Prostate gland (tissue), 2 donors: ENCODE results near the gene SNX32. TPM values are rescaled to one million over a fixed set of nuclear protein-coding genes. Genes with fewer than 3 reads are reported as not detected.
A peak's percentile ranks its signal among the peaks of the same experiment; 100 is the strongest.
"Not testable (repeated sequence)": the region's sequence is repeated elsewhere in the genome, so short reads cannot be mapped to it uniquely, and the experiment has no call there.

Experiments used
- DNase-seq: peaks from one replicate; pipeline ENCODE4 v3.0.0-alpha.2; 2019; ENCODE audit warnings: low spot score
- H3K27ac ChIP-seq, 2 donors: fragments of 200-600 bp; sonication (generic); 2 replicates each; pipeline ENCODE4 v1.5.1; 2017 to 2019
- H3K27me3 ChIP-seq: fragments of 200-600 bp; sonication (generic); replicated peaks from 2 replicates; pipeline ENCODE4 v1.5.1; 2019; ENCODE audit not compliant: insufficient read depth
- H3K36me3 ChIP-seq, 2 donors: fragments of 200-600 bp; sonication (generic); 1 replicate in 1 of 2; 2 replicates in 1 of 2; pipeline versions ENCODE4 v1.5.1 to v1.8.1; 2017 to 2019
- H3K4me1 ChIP-seq: fragments of 200-600 bp; sonication (generic); replicated peaks from 2 replicates; pipeline ENCODE4 v1.5.1; 2019
- H3K4me3 ChIP-seq, 2 donors: fragments of 200-600 bp; sonication (generic); 2 replicates each; pipeline ENCODE4 v1.5.1; 2017 to 2019
- H3K9me3 ChIP-seq: fragments of 200-600 bp; sonication (generic); 2 replicates; pipeline ENCODE4 v1.5.1; 2017
- CTCF ChIP-seq, 4 experiments: fragments of 200-600 bp in 2 of 4; fragments of 450-650 bp in 2 of 4; sonication (generic) in 2 of 4; IDR thresholded peaks; 1 replicate in 3 of 4; 2 replicates in 1 of 4; pipeline ENCODE4 v1.5.1; 2016 to 2019; ENCODE audit warnings: antibody characterized with exemption in 4 of 4, mild to moderate bottlenecking in 2 of 4, moderate library complexity in 2 of 4
- POLR2A ChIP-seq: fragments of 450-650 bp; IDR thresholded peaks from one replicate; pipeline ENCODE4 v1.6.1; 2016; ENCODE audit warnings: antibody characterized with exemption, mild to moderate bottlenecking
- POLR2AphosphoS5 ChIP-seq: sonication (generic); formaldehyde crosslinking; IDR thresholded peaks from one replicate; pipeline ENCODE4 v1.6.1; 2017; ENCODE audit warnings: antibody characterized with exemption
- WGBS: methylation state at CpG from one replicate; pipeline ENCODE4 v1.1.5; 2018; 5-methylcytosine and 5-hydroxymethylcytosine counted together
- intact Hi-C: fragments of 100-400 bp; cut with DNase I; formaldehyde crosslinking; loops from one replicate; pipeline ENCODE4 v1.14.2; 2022
- total RNA-seq, 2 donors: library from RNA; depleted of rRNA; stranded (reverse); fragments of >200 nt; gene quantifications; one replicate each; pipeline ENCODE4 v1.1.0, GENCODE V29; 2016

Gene SNX32
- total RNA-seq, 2 donors from 2014 or later: 0.91 TPM; not detected in 1

GRCh38 chr11:65829459-65829858 lies 4.3 kb upstream of the SNX32 start:
- TF ChIP-seq POLR2AphosphoS5: no peak
- TF ChIP-seq POLR2A: no peak
- no peak for TF ChIP-seq CTCF (IDR thresholded peaks at IDR 0.05)
- no peaks in the 10 kb centered on the region for H3K9me3 ChIP-seq
- DNase-seq: no peak
- 51% methylated on average over 4 of the region's 4 CpGs for WGBS
- no peaks in the 10 kb centered on the region for H3K36me3 ChIP-seq
- no peaks in the 10 kb centered on the region for H3K4me1 ChIP-seq
- no peaks in the 10 kb centered on the region for H3K27me3 ChIP-seq
- H3K4me3 ChIP-seq: no peak overlapping the region
- H3K27ac ChIP-seq: no peak overlapping the region
- intact Hi-C loops: no loop called here

DNA sequence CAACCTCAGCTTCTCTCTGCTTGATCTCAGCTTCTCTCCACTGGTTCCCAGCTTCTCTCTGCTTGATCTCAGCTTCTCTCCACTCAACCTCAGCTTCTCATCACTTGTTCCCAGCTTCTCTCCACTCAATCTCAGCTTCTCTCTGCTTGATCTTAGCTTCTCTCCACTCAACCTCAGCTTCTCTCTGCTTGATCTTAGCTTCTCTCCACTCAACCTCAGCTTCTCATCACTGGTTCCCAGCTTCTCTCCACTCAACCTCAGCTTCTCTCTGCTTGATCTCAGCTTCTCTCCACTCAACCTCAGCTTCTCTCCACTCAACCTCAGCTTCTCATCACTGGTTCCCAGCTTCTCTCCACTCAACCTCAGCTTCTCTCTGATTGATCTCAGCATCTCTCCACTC lies 1.5 kb upstream of the SNX32 start:
- H3K4me3 ChIP-seq, H3K36me3 ChIP-seq, H3K27me3 ChIP-seq, H3K9me3 ChIP-seq, H3K27ac ChIP-seq, DNase-seq, H3K4me1 ChIP-seq: not testable (repeated sequence)
- intact Hi-C loops: loop anchor here (5.0 kb wide), 1 partner anchor 125 kb away; no protein-coding TSS in a partner anchor

DNA sequence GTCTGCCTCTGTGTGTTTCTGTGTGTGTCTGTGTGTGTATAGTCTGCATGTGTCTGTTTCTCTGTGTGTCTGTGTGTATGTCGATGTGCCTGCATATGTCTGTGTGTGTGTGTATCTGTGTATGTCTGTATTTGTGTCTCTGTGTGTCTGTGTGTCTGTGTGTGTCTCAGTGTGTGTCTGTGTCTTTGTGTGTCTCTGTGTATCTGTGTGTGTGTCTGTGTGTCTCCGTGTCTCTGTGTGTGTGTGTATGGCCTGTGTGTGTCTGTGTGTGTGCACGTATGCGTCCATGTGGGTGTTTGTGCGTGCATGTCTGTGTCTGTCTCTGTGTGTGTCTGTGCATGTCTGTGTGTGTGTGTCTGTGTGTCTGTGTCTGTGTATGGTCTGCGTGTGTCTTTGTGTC lies 439 bp downstream of the SNX32 start:
- Histone ChIP-seq H3K9me3 (no peaks in the 10 kb centered on the region), H3K4me3 (peak overlapping the region; percentile 43 to 49), H3K27ac (no peak overlapping the region), H3K36me3 (no peaks in the 10 kb centered on the region), H3K4me1 (no peaks in the 10 kb centered on the region), H3K27me3 (no peaks in the 10 kb centered on the region)
- WGBS: 52% methylated on average over 6 of the region's 6 CpGs
- no peak for TF ChIP-seq POLR2AphosphoS5
- no peak for TF ChIP-seq POLR2A
- TF ChIP-seq CTCF (IDR thresholded peaks at IDR 0.05): no peak
- intact Hi-C loops: loop anchor here (5.0 kb wide), 1 partner anchor 127 kb away; no protein-coding TSS in a partner anchor
- no peak for DNase-seq

DNA sequence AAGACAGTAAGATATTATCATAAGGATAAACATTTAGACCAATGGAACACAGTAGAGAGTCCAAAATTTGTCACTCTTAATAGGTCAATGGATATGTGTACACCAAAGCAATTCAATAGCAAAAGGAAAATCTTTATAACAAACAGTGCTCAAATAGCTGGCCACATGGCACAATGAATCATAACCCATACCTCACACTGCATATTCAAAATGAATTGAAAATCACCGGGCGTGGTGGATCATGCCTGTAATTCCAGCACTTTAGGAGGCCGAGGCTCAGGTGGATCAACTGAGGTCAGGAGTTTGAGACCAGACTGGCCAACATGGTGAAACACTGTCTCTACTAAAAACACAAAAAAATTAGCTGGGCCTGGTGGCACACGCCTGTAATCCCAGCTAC lies 8.4 kb downstream of the SNX32 start:
- Histone ChIP-seq H3K4me3 (no peak overlapping the region), H3K4me1 (no peaks in the 10 kb centered on the region), H3K9me3 (no peaks in the 10 kb centered on the region), H3K36me3 (no peaks in the 10 kb centered on the region), H3K27ac (no peak overlapping the region), H3K27me3 (no peaks in the 10 kb centered on the region)
- 90% methylated on average over 4 of the region's 4 CpGs for WGBS
- no peak for DNase-seq
- intact Hi-C loops: no loop called here
- TF ChIP-seq CTCF (IDR thresholded peaks at IDR 0.05): no peak
- no peak for TF ChIP-seq POLR2AphosphoS5
- no peak for TF ChIP-seq POLR2A

DNA sequence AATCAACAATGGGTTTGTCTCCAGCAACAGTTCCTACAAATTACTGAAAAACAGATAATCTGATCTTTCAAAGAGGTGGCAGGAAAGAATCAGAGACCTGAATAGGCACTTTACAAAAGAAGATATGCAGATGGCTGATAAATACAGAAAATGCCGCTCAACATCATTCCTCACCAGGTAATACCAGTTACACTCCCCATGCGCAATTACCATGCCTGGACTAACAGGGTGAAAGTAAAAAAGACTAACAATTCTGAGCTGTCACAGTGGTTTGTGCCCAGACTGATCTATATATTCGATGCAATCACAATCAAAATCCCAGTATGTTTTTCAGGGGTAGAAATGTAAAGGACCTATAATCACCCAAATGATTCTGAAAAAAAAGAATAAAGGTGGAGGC lies 10.0 kb downstream of the SNX32 start:
- no peaks in the 10 kb centered on the region for H3K36me3 ChIP-seq
- no peaks in the 10 kb centered on the region for H3K4me1 ChIP-seq
- H3K4me3 ChIP-seq: no peak overlapping the region
- no peak for TF ChIP-seq CTCF (IDR thresholded peaks at IDR 0.05)
- TF ChIP-seq POLR2A: no peak
- no peak for TF ChIP-seq POLR2AphosphoS5
- H3K27ac ChIP-seq: no peak overlapping the region
- H3K27me3 ChIP-seq: no peaks in the 10 kb centered on the region
- WGBS: 80% methylated on average over 3 of the region's 3 CpGs
- H3K9me3 ChIP-seq: no peaks in the 10 kb centered on the region
- intact Hi-C loops: no loop called here
- no peak for DNase-seq
